ENCODE measurements around the gene PLBD2. TPM values are rescaled to one million over a fixed set of nuclear protein-coding genes. Genes with fewer than 3 reads are reported as not detected.

The PLBD2 gene
- total RNA-seq, 1 donor from 2014 or later: 6.8 TPM

GRCh38 chr12:113414519-113415038 is 56.2 kb downstream of the PLBD2 start:
- H3K4me3 ChIP-seq (ENCODE audit: low read depth, low read length): no peak overlapping the region
- FAIRE-seq (no peak), DNase-seq (ENCODE audit: low read depth) (no peak)
- no peaks in the 10 kb centered on the region for H3K36me3 ChIP-seq (ENCODE audit: control insufficient read depth, insufficient read depth, low read length)
- TF ChIP-seq, protein P1, sequence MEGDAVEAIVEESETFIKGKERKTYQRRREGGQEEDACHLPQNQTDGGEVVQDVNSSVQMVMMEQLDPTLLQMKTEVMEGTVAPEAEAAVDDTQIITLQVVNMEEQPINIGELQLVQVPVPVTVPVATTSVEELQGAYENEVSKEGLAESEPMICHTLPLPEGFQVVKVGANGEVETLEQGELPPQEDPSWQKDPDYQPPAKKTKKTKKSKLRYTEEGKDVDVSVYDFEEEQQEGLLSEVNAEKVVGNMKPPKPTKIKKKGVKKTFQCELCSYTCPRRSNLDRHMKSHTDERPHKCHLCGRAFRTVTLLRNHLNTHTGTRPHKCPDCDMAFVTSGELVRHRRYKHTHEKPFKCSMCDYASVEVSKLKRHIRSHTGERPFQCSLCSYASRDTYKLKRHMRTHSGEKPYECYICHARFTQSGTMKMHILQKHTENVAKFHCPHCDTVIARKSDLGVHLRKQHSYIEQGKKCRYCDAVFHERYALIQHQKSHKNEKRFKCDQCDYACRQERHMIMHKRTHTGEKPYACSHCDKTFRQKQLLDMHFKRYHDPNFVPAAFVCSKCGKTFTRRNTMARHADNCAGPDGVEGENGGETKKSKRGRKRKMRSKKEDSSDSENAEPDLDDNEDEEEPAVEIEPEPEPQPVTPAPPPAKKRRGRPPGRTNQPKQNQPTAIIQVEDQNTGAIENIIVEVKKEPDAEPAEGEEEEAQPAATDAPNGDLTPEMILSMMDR (IDR thresholded peaks at IDR 0.05; ENCODE audit: insufficient read depth, low read length, severe bottlenecking): no peak
- no peaks in the 10 kb centered on the region for H3K27me3 ChIP-seq (ENCODE audit: control insufficient read depth, insufficient read depth, low read length)

DNA sequence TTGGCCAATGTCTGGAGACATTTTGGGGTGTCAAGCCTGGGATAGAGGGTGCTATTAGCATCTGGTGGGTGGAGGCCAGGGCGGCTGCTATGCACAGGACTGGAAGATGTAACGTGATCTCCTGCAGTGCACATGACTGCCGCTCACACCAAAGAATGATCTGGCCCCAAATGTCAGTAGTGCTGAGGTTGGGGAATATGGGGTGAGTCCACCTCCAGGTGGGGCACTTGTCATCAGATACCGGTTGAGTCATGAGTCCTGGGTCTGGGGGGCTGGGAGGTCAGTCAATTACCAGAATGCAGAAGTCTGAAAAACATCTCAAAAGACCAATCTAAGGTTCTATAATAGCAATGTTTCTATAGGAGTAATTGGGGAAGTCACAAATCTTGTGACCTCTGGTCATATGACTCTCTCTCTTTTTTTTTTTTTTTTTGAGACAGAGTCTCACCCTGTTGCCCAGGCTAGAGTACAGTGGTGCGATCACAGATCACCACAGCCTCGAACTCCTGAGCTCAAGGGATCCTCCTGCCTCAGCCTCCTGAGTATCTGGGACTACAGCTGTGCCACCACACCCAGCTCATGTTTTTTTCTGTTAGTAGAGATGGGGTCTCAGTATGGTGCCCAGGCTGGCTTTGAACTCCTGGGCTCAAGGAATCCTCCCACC is 57.8 kb downstream of the PLBD2 start:
- H3K27me3 ChIP-seq (ENCODE audit: control insufficient read depth, insufficient read depth, low read length): no peaks in the 10 kb centered on the region
- no peaks in the 10 kb centered on the region for H3K36me3 ChIP-seq (ENCODE audit: control insufficient read depth, insufficient read depth, low read length)
- no peak overlapping the region for H3K4me3 ChIP-seq (ENCODE audit: low read depth, low read length)
- TF ChIP-seq, protein P1 (IDR thresholded peaks at IDR 0.05; ENCODE audit: insufficient read depth, low read length, severe bottlenecking): no peak
- FAIRE-seq (no peak), DNase-seq (ENCODE audit: low read depth) (peak; percentile 15)

DNA sequence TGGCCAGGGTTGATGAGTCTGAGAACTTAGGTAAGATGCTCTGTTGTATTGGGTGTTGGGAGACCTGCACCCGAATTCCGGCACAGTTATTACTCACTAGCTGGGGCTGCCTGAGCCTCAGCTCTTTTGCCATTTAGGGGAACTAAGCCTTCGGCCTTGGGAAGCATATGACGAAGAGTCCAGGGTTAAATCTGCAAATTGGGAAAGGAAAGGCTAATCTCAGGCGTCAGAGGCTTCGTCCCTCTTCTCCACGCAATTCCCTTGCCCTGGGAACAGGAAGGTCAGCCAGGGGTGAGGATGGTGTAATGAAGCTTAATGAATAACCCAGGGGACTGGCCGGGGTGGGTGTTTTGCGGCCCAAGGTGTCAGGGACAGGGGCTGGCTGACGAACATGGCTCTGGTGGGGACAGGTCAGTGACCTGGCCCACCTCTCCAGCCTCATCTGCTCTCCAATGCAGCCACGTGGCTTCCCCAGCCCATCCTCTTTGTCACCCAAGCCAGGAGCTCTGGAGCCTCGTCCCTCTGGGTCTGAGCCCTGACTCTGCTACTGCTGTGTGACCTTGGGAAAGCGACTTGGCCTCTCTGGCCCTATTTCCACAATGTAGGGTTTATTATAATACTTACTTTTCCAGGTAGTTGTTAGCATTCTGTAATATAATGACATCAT is 60.0 kb downstream of the PLBD2 start:
- DNase-seq (ENCODE audit: low read depth) (no peak), FAIRE-seq (no peak)
- Histone ChIP-seq H3K4me3 (ENCODE audit: low read depth, low read length) (no peak overlapping the region), H3K36me3 (ENCODE audit: control insufficient read depth, insufficient read depth, low read length) (no peaks in the 10 kb centered on the region), H3K27me3 (ENCODE audit: control insufficient read depth, insufficient read depth, low read length) (no peaks in the 10 kb centered on the region)
- TF ChIP-seq, protein P1 (IDR thresholded peaks at IDR 0.05; ENCODE audit: insufficient read depth, low read length, severe bottlenecking): no peak

GRCh38 chr12:113420996-113421595 is 62.7 kb downstream of the PLBD2 start:
- TF ChIP-seq, protein P1 (IDR thresholded peaks at IDR 0.05; ENCODE audit: insufficient read depth, low read length, severe bottlenecking): no peak
- DNase-seq (ENCODE audit: low read depth) (no peak), FAIRE-seq (no peak)
- H3K36me3 ChIP-seq (ENCODE audit: control insufficient read depth, insufficient read depth, low read length): no peaks in the 10 kb centered on the region
- no peaks in the 10 kb centered on the region for H3K27me3 ChIP-seq (ENCODE audit: control insufficient read depth, insufficient read depth, low read length)
- no peak overlapping the region for H3K4me3 ChIP-seq (ENCODE audit: low read depth, low read length)

- no peaks in the 10 kb centered on the region for H3K27me3 ChIP-seq (ENCODE audit: control insufficient read depth, insufficient read depth, low read length)
- FAIRE-seq: no peak
These were observed 63.9 kb downstream of the PLBD2 start, which contains the start of gene SDSL for GRCh38 chr12:113422030-113422885. TSS of gene SDSL (plus strand) at chr12:113422380. CDS start at chr12:113427983, 5,603 bp downstream.

More at GRCh38 chr12:113422030-113422885, 63.9 kb downstream of the PLBD2 start, which contains the start of gene SDSL:
- TF ChIP-seq, protein P1 (IDR thresholded peaks at IDR 0.05; ENCODE audit: insufficient read depth, low read length, severe bottlenecking): no peak
- DNase-seq (ENCODE audit: low read depth): peak; percentile 84
- Histone ChIP-seq H3K4me3 (ENCODE audit: low read depth, low read length) (peak within 1 kb of the TSS; percentile 56), H3K36me3 (ENCODE audit: control insufficient read depth, insufficient read depth, low read length) (no peaks in the 10 kb centered on the region)

Data from bronchial epithelial cell (primary cell).